Measurements from ENCODE around the gene DEPDC4. TPM values are rescaled to one million over a fixed set of nuclear protein-coding genes. Genes with fewer than 3 reads are reported as not detected.

The DEPDC4 gene
- total and polyA plus RNA-seq, 2 of the 13 experiments (the other 11 are each of a cell fraction or from before 2014, with no cell fraction given), result 2.2 to 5.7 TPM

DNA sequence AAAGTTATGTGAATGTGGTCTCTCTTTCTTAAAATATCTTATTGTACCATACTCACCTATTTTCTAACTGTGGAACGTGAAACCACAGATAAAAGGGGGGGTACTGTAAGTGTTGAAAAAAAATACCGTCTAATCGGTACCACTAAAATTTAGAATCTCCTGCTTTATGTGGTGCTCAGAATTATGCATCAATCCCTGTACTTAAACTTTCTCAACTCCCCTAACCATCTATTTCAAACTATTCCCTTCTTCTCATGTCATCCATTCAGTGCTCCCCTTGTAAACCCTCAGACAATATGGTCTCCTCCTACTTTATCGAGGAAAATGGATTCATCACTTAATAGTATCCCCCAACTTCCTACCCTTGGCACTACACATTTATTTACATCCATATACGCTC lies 23.7 kb downstream of the DEPDC4 start:
- H3K27me3 ChIP-seq (ENCODE audit: control insufficient read depth in 1 of 2, insufficient read depth in 2 of 2, low read length in 2 of 2), result no peaks in the 10 kb centered on the region
- no peaks in the 10 kb centered on the region for H3K79me2 ChIP-seq (ENCODE audit: insufficient read depth, low read length)
- no peak overlapping the region for H3K9ac ChIP-seq (ENCODE audit: insufficient read depth, low read depth, low read length)
- ATAC-seq (no peak), DNase-seq (ENCODE audit: low spot score) (no peak), FAIRE-seq (no peak)
- BruUV-seq (replicated peaks), result no TSS peak
- H3K4me3 ChIP-seq (replicated peaks in 1 of 3; ENCODE audit: insufficient read depth in 1 of 3, low read depth in 2 of 3, low read length in 3 of 3), result no peak overlapping the region
- TF ChIP-seq, protein P1, sequence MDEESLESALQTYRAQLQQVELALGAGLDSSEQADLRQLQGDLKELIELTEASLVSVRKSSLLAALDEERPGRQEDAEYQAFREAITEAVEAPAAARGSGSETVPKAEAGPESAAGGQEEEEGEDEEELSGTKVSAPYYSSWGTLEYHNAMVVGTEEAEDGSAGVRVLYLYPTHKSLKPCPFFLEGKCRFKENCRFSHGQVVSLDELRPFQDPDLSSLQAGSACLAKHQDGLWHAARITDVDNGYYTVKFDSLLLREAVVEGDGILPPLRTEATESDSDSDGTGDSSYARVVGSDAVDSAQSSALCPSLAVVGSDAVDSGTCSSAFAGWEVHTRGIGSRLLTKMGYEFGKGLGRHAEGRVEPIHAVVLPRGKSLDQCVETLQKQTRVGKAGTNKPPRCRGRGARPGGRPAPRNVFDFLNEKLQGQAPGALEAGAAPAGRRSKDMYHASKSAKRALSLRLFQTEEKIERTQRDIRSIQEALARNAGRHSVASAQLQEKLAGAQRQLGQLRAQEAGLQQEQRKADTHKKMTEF (CRISPR knock-in tag; IDR thresholded peaks at IDR 0.05), result no peak
- TF ChIP-seq NR2C2 (CRISPR knock-in tag; IDR thresholded peaks at IDR 0.05; ENCODE audit: borderline replicate concordance), result no peak
- TF ChIP-seq PITX1 (CRISPR knock-in tag; IDR thresholded peaks at IDR 0.05), result no peak
- no peak for TF ChIP-seq KDM3A (CRISPR knock-in tag; IDR thresholded peaks at IDR 0.05; ENCODE audit: low read depth)
- TF ChIP-seq, protein P2, sequence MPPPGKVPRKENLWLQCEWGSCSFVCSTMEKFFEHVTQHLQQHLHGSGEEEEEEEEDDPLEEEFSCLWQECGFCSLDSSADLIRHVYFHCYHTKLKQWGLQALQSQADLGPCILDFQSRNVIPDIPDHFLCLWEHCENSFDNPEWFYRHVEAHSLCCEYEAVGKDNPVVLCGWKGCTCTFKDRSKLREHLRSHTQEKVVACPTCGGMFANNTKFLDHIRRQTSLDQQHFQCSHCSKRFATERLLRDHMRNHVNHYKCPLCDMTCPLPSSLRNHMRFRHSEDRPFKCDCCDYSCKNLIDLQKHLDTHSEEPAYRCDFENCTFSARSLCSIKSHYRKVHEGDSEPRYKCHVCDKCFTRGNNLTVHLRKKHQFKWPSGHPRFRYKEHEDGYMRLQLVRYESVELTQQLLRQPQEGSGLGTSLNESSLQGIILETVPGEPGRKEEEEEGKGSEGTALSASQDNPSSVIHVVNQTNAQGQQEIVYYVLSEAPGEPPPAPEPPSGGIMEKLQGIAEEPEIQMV (CRISPR knock-in tag; IDR thresholded peaks at IDR 0.05; ENCODE audit: low read depth), result no peak
- no peak for TF ChIP-seq ZNF816 (CRISPR knock-in tag; IDR thresholded peaks at IDR 0.05; ENCODE audit: borderline replicate concordance)
- no peak for TF ChIP-seq STAG1 (CRISPR knock-in tag; IDR thresholded peaks at IDR 0.05)
- no peak for TF ChIP-seq SOX5 (CRISPR knock-in tag; IDR thresholded peaks at IDR 0.05; ENCODE audit: borderline replicate concordance)
- TF ChIP-seq FOXK1 (CRISPR knock-in tag; IDR thresholded peaks at IDR 0.05; ENCODE audit: borderline replicate concordance, low read depth), result no peak
- TF ChIP-seq RBM39 (IDR thresholded peaks at IDR 0.05; ENCODE audit: low read depth, low read length, poor library complexity, severe bottlenecking), result no peak
- TF ChIP-seq, protein P3, sequence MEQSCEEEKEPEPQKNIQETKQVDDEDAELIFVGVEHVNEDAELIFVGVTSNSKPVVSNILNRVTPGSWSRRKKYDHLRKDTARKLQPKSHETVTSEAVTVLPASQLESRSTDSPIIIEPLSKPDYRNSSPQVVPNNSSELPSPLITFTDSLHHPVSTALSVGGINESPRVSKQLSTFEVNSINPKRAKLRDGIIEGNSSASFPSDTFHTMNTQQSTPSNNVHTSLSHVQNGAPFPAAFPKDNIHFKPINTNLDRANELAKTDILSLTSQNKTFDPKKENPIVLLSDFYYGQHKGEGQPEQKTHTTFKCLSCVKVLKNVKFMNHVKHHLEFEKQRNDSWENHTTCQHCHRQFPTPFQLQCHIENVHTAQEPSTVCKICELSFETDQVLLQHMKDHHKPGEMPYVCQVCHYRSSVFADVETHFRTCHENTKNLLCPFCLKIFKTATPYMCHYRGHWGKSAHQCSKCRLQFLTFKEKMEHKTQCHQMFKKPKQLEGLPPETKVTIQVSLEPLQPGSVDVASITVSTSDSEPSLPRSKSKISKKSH (CRISPR knock-in tag; IDR thresholded peaks at IDR 0.05; ENCODE audit: borderline replicate concordance), result no peak
- TF ChIP-seq, protein P4, sequence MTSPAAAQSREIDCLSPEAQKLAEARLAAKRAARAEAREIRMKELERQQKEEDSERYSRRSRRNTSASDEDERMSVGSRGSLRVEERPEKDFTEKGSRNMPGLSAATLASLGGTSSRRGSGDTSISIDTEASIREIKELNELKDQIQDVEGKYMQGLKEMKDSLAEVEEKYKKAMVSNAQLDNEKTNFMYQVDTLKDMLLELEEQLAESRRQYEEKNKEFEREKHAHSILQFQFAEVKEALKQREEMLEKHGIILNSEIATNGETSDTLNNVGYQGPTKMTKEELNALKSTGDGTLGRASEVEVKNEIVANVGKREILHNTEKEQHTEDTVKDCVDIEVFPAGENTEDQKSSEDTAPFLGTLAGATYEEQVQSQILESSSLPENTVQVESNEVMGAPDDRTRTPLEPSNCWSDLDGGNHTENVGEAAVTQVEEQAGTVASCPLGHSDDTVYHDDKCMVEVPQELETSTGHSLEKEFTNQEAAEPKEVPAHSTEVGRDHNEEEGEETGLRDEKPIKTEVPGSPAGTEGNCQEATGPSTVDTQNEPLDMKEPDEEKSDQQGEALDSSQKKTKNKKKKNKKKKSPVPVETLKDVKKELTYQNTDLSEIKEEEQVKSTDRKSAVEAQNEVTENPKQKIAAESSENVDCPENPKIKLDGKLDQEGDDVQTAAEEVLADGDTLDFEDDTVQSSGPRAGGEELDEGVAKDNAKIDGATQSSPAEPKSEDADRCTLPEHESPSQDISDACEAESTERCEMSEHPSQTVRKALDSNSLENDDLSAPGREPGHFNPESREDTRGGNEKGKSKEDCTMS (CRISPR knock-in tag; conservative IDR thresholded peaks at IDR 0.05), result no peak
- TF ChIP-seq, protein P5, sequence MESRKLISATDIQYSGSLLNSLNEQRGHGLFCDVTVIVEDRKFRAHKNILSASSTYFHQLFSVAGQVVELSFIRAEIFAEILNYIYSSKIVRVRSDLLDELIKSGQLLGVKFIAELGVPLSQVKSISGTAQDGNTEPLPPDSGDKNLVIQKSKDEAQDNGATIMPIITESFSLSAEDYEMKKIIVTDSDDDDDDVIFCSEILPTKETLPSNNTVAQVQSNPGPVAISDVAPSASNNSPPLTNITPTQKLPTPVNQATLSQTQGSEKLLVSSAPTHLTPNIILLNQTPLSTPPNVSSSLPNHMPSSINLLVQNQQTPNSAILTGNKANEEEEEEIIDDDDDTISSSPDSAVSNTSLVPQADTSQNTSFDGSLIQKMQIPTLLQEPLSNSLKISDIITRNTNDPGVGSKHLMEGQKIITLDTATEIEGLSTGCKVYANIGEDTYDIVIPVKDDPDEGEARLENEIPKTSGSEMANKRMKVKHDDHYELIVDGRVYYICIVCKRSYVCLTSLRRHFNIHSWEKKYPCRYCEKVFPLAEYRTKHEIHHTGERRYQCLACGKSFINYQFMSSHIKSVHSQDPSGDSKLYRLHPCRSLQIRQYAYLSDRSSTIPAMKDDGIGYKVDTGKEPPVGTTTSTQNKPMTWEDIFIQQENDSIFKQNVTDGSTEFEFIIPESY (CRISPR knock-in tag; IDR thresholded peaks at IDR 0.05), result no peak
- no peak for TF ChIP-seq ZNF782 (CRISPR knock-in tag; IDR thresholded peaks at IDR 0.05; ENCODE audit: borderline replicate concordance)
- WGBS (ENCODE audit: low lambda C conversion rate), result 79% methylated on average over 5 of the region's 5 CpGs
- peaks cover 5% of the 10 kb centered on the region for H3K4me1 ChIP-seq (ENCODE audit: insufficient read depth, low read length)
- CTCF ChIA-PET (ENCODE audit: low intra/inter-chr PET ratio, low total read pairs), result no interaction called here
- H3K27ac ChIP-seq (ENCODE audit: extremely low read length, insufficient read depth, low read length), result no peak overlapping the region
- in situ Hi-C loops (cut with HindIII; ENCODE audit: extremely low pct_ligation_motif_present, low pct_unique_long_range_greater_than_20kb), result no loop called here
- no peaks in the 10 kb centered on the region for H3K9me3 ChIP-seq (ENCODE audit: low read length)
- H2AFZ ChIP-seq (ENCODE audit: low read length), result no peak overlapping the region
- H3K36me3 ChIP-seq (replicated peaks in 1 of 2; ENCODE audit: control insufficient read depth in 1 of 2, insufficient read depth in 2 of 2, low read length in 2 of 2), result no peaks in the 10 kb centered on the region
- no peak overlapping the region for H3K4me2 ChIP-seq (ENCODE audit: low read depth, low read length)
- H4K20me1 ChIP-seq (ENCODE audit: insufficient read depth, low read length), result no peaks in the 10 kb centered on the region
- POLR2A ChIA-PET, result no interaction called here
- intact Hi-C loops (cut with micrococcal nuclease; ENCODE audit: unreplicated experiment), result no loop called here
